Non-pigmented ciliary epithelial cell (primary cell): ENCODE results near the gene ATXN7L1.

ENCODE experiments used
- DNase-seq: peaks from one replicate; pipeline ENCODE4 v3.0.0-alpha.2; 2010; ENCODE audit warnings: low read depth

ATXN7L1 gene

GRCh38 chr7:105876091-105876963, at the start of gene ATXN7L1:
Gene ATXN7L1, minus strand, starts transcription at chr7:105876599. Its CDS starts 41 bp downstream, at chr7:105876558.
- DNase-seq = peak; percentile 89

DNA sequence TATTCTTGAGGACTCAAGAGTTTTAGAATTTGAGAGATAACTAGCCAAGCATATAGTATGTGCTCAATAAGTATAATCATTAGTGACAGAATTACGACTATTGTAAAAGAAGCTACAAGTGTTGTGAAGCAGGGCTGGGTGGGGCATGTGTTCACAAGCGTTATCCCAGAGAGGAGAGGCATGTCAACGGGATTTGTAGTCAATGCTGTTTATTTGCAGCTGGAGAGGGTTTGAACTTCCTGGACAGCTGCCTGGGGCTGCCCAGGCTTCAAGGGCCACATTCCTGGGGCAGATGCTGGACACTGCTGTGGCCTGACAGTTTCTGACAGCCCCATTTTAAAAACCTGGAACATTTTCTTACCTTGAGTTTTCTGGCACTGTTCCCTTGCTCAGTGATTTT, 49.7 kb upstream of the ATXN7L1 start:
- no peak for DNase-seq

DNA sequence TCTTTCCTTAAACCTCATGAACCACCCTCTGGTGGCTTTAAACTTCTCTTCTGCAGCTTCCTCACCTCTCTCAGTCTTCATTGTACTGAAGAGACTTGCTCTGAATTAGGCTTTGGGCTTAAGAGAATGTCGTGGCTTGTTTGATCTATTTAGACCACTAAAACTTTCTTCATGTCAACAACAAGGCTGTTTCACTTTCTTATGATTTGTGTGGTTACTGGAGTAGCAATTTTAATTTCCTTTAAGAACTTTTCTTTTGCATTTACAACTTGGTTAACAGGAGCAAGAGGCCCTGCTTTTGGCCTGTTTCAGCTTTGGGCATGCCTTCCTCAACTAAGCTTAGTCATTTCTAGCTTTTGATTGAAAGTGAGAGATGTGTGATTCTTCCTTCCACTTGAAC, 48.5 kb upstream of the ATXN7L1 start:
- no peak for DNase-seq

GRCh38 chr7:105920766-105921165, 44.4 kb upstream of the ATXN7L1 start:
- no peak for DNase-seq

GRCh38 chr7:105917659-105918058, 41.3 kb upstream of the ATXN7L1 start:
- no peak for DNase-seq

DNA sequence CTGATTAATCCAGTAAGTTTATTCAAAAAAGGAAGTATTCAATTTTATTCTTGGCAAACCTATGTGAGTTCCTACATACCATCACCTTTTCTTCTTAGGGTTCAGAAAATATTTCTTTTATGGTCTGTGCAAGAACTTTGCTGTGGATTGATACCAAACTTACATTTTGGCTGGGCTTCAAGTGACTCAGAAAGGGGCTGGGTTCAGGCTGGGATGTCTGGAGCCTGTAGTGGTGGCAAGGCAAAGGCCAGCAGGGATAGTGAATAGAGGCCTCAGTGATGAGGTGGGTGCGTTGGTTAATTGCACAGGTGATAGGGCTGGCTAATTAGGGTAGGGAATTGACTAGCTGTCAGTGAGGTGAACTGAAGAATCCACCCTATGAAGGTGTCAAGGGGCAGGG, 40.2 kb upstream of the ATXN7L1 start:
- no peak for DNase-seq

GRCh38 chr7:105913947-105914346, 37.5 kb upstream of the ATXN7L1 start:
- no peak for DNase-seq

DNA sequence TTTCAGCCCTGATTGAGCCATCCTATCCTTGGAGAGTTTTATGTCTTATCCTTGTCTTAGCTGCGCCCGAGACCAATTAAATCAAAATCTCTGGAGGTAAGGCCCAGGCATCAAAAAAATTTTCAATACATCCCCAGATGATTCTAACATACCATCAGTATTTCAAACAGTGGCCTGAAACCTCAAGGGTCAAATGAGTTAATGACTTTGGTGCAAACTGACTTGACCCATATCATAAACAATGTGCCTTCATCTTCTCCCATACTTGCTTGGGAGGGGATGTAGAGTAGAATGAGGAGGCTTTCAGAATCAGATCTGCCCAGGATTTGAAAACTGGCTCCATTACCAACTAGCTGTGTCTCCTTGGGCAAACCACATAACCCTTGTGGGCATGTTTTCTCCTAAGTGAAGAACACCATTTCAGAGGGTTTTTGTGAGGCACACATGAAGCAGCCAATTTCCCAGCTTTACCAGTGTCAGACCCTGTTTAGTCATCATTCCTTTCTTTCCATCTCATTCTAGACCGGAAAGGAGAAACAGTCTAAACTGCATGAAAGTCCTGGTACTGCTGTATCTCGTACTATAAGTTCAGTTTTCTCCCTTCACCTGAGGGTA, 35.7 kb upstream of the ATXN7L1 start:
- DNase-seq = no peak

- DNase-seq = no peak
Measured at GRCh38 chr7:105910172-105910571, 33.8 kb upstream of the ATXN7L1 start.

DNA sequence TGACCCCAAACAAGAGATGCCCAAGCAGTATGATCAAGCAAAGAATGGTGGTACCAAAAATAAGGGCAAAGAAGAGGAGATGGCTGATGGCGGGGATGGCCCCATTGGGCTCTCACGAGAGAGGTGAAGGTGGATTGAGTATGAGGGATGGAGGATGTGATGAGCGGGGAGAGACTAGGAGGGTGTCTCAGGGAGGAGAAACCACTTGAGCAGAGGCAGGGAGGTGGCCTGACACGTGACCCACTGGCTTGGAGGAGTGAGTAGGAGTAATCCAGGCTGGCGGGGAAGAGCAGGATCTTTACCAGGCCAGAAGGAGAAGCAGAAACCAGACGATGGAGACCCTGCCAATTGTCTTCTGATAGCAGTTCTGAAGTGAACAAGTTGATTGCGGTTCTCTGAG, 33.3 kb upstream of the ATXN7L1 start:
- DNase-seq = no peak

GRCh38 chr7:105907129-105907846, 30.9 kb upstream of the ATXN7L1 start:
- no peak for DNase-seq

DNA sequence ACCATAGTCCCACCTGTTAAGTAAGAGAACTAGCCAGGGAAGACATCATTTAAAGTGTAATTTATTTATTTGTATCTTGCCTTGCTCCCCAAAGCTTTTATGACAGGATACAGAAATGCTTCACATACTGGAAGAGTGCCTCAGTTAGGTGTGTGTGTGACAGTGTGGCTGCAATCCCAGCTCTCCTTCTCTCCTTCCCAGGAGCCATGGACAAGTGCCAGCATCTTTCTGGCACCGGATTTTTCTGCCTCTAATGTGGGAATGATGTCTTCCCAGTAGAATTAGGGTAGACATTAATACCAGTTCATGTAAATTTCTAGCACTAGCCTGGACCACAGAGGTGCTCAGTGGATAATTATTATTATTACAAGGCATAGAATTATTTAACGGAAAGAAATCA, 30.3 kb upstream of the ATXN7L1 start:
- no peak for DNase-seq

- DNase-seq = no peak
Measured at GRCh38 chr7:105905910-105906568, 29.6 kb upstream of the ATXN7L1 start.

DNA sequence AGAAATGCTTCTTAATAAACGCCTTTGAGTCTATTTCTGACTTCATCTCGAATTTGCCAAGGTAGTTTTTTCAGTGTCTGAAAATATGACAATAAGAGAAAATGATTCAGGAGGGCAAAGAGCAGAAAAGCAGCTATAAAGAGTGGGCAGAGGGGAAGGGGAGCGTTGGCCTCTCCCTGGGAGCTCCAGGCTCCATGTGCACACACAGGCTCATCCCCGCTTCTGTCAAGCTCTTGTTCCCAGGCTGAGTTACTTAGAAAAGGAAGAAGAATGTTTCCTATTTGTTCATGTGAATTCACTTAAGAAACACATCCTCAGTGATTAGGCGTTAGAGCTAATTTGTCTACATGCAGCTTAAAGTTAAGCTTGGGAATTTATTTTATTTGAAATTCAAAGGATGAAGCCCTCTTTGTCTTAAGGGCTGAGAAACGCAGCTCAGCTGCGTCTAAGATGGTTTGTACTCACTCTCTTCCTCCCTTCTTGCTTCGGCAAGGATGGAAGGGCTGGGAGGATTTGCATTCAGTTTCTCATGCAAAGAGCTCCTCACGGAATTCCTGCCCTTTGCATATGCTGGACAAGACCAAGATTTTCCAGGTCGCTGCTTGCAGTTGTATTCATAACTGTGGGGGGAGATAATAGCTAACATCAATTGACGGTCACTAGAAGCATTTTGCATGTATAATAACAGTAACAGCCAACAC, 29.0 kb upstream of the ATXN7L1 start:
- DNase-seq = no peak

- no peak for DNase-seq
Measured at GRCh38 chr7:105904064-105904463, 27.7 kb upstream of the ATXN7L1 start.

DNA sequence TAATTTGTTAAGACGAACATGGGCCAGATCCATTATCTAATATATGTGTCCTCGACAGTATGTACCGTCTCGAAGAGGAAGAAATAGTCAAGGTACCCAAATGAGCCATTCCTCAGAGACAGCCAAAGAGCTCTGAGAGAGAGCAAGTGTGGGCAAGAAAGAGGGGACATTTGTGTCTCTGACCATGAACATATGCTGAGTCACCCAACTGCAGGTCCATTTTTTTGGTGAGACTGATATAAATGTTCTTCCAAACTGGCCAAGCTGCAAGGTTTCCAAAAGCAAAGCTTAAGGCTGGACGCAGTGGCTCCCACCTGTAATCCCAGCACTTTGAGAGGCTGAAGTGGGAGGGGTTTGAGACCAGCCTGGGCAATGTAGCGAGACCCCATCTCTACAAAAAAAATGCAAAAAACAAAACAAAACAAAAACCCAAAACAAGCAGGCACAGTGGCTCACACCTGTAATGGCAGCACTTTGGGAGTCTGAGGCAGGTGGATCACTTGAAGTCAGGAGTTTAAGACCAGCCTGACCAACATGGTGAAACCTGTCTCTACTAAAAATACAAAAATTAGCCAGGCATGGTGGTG, 26.0 kb upstream of the ATXN7L1 start:
- DNase-seq = no peak

DNA sequence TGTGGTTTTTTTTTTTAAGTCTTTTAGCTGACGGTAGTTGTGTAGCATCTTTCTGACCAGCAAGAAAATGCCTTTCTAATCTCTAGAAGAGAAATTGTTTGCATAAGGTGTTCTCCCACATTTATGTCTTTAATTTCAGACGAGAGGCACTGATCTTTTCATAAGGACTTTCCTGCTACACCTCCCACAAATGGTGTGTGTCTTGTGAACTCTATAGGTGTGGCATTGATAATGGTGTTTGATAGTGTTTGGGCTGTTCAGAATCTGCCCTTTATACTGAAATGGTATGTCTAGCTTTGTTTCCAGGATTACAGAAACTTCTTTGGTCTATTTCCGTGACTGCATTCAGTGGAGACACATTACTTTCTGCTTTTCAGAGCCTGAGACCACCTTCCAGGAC, 21.6 kb upstream of the ATXN7L1 start:
- DNase-seq = no peak

DNA sequence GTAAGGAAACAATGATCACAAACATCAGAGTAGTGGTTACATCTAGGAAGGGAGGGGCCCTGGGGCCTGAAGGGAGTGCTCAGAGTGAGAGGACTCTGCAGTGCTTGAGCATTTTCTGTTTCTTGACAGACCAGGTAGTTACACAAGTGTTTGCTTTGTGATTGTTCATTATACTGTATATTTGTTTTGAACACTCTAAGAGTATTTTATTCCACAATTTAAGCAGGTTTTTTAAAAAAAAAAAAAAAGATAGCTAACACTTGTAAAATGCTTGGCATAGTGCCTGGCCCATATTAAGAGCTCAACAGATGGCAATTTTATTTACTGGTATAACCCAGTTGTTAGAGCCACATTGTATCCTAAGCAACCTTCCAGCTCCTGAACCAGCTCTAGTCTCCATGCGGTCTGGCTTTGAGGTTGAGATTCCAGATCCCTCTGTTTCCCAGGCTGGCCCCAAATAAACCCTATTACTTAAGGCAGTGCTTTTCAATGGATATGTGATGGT, 20.1 kb upstream of the ATXN7L1 start:
- no peak for DNase-seq

DNA sequence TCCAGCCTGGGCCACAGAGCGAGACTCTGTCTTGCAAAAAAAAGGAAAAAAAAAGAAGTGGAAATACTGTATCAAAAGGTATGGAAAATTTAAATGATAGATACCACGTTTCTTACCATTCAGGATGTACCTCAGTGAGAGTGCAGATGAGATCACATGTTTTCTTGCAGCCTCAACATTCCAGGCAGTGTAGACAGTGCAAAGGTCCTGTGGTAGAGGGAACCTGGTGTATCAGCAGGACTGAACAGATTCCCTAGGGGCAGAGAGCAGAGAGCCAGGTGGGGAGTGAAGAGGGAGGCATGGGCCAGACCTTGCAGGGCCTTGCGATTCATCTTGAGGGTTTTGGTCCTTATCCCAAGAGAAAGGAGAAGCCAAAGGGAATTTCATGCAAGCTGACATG, 17.7 kb upstream of the ATXN7L1 start:
- DNase-seq = no peak

GRCh38 chr7:105892387-105892786, 16.0 kb upstream of the ATXN7L1 start:
- no peak for DNase-seq

GRCh38 chr7:105890290-105890997, 14.0 kb upstream of the ATXN7L1 start:
- no peak for DNase-seq
